Progenitor cell of endocrine pancreas (in vitro differentiated cells): ENCODE measurements around the gene RRP12. TPM values are rescaled to one million over a fixed set of nuclear protein-coding genes. Genes with fewer than 3 reads are reported as not detected.

ENCODE experiments used
- DNase-seq: peaks from one replicate; pipeline ENCODE4 v3.0.0; 2021; ENCODE audit warnings: low spot score; ENCODE audit not compliant: unreplicated experiment
- H3K27ac Mint-ChIP-seq: 2 replicates; pipeline ENCODE4 v1.8.0; 2021; ENCODE audit warnings: mild to moderate bottlenecking, moderate library complexity, mixed read lengths
- H3K27me3 Mint-ChIP-seq: 2 replicates; pipeline ENCODE4 v1.8.0; 2021; ENCODE audit warnings: mixed read lengths
- H3K36me3 Mint-ChIP-seq: 2 replicates; pipeline ENCODE4 v1.8.0; 2022; ENCODE audit warnings: mixed read lengths; ENCODE audit not compliant: insufficient read depth
- H3K4me1 Mint-ChIP-seq: 2 replicates; pipeline ENCODE4 v1.8.0; 2021; ENCODE audit warnings: low read depth, mixed read lengths
- H3K4me3 Mint-ChIP-seq: 2 replicates; pipeline ENCODE4 v1.8.0; 2021; ENCODE audit warnings: low read depth, mild to moderate bottlenecking, moderate library complexity, mixed read lengths
- H3K9me3 Mint-ChIP-seq: 2 replicates; pipeline ENCODE4 v1.8.0; 2021; ENCODE audit warnings: low read depth, mixed read lengths
- CTCF ChIP-seq: fragments of 200-600 bp; sonication (generic); IDR thresholded peaks from one replicate; pipeline ENCODE4 v1.5.0; 2021; ENCODE audit warnings: antibody characterized with exemption, mild to moderate bottlenecking; ENCODE audit not compliant: unreplicated experiment
- total RNA-seq: library from RNA; stranded (reverse); gene quantifications from 2 replicates; pipeline ENCODE4 v1.2.1, GENCODE V29; 2021

RRP12 gene
- total RNA-seq, 1 donor from 2014 or later, result 33.5 TPM

- Mint-ChIP-seq H3K27me3 (no peaks in the 10 kb centered on the region), H3K4me1 (no peaks in the 10 kb centered on the region), H3K36me3 (peaks cover 13% of the 10 kb centered on the region), H3K4me3 (no peak overlapping the region), H3K27ac (no peak overlapping the region), H3K9me3 (no peaks in the 10 kb centered on the region)
- no peak for TF ChIP-seq CTCF
- DNase-seq, result no peak
Observed at GRCh38 chr10:97362310-97363033, 38.7 kb downstream of the RRP12 start.

GRCh38 chr10:97361537-97361901, 39.6 kb downstream of the RRP12 start:
- Mint-ChIP-seq H3K27me3 (no peaks in the 10 kb centered on the region), H3K9me3 (no peaks in the 10 kb centered on the region), H3K27ac (no peak overlapping the region), H3K4me1 (no peaks in the 10 kb centered on the region), H3K36me3 (peaks cover 12% of the 10 kb centered on the region), H3K4me3 (no peak overlapping the region)
- no peak for DNase-seq
- no peak for TF ChIP-seq CTCF

- DNase-seq, result no peak
- TF ChIP-seq CTCF, result no peak
- H3K27me3 Mint-ChIP-seq, result no peaks in the 10 kb centered on the region
- no peak overlapping the region for H3K4me3 Mint-ChIP-seq
- peak overlapping the region; percentile 41 for H3K27ac Mint-ChIP-seq
- H3K4me1 Mint-ChIP-seq, result no peaks in the 10 kb centered on the region
- peaks cover 16% of the 10 kb centered on the region for H3K36me3 Mint-ChIP-seq
- no peaks in the 10 kb centered on the region for H3K9me3 Mint-ChIP-seq
Observed at GRCh38 chr10:97360705-97361536, 40.2 kb downstream of the RRP12 start.

- H3K4me3 Mint-ChIP-seq, result no peak overlapping the region
- DNase-seq, result no peak
- H3K4me1 Mint-ChIP-seq, result peaks cover 2% of the 10 kb centered on the region
- no peak overlapping the region for H3K27ac Mint-ChIP-seq
- H3K27me3 Mint-ChIP-seq, result no peaks in the 10 kb centered on the region
- peaks cover 12% of the 10 kb centered on the region for H3K36me3 Mint-ChIP-seq
- TF ChIP-seq CTCF, result no peak
- no peaks in the 10 kb centered on the region for H3K9me3 Mint-ChIP-seq
Observed at GRCh38 chr10:97358781-97359180, 42.4 kb downstream of the RRP12 start.

GRCh38 chr10:97358349-97358748, 42.8 kb downstream of the RRP12 start:
- peaks cover 12% of the 10 kb centered on the region for H3K36me3 Mint-ChIP-seq
- no peak for DNase-seq
- H3K4me3 Mint-ChIP-seq, result no peak overlapping the region
- no peaks in the 10 kb centered on the region for H3K9me3 Mint-ChIP-seq
- no peak overlapping the region for H3K27ac Mint-ChIP-seq
- no peak for TF ChIP-seq CTCF
- no peaks in the 10 kb centered on the region for H3K27me3 Mint-ChIP-seq
- peaks cover 2% of the 10 kb centered on the region for H3K4me1 Mint-ChIP-seq
